Kidney (tissue), 14 donors: ENCODE measurements around the gene ZNF423. TPM values are rescaled to one million over a fixed set of nuclear protein-coding genes. Genes with fewer than 3 reads are reported as not detected.

ENCODE experiments used
- DNase-seq, 5 donors: peaks; one replicate each; pipeline ENCODE4 v3.0.0-alpha.2; 2013 to 2020
- FAIRE-seq: peaks from 2 replicates; lab custom pipeline; 2012; peaks lifted over from hg19 to GRCh38; lab: Jason Lieb, UNC
- H3K27ac ChIP-seq, 2 donors: one replicate each; pipeline ENCODE4 v1.7.0; 2013; ENCODE audit warnings: low read depth in 2 of 2, low read length in 2 of 2, inconsistent platforms in 1 of 2
- H3K27me3 ChIP-seq: one replicate; pipeline ENCODE4 v1.7.1; 2013; ENCODE audit warnings: low read length, inconsistent platforms; ENCODE audit not compliant: control insufficient read depth, insufficient read depth
- H3K36me3 ChIP-seq, 3 donors: one replicate each; pipeline versions ENCODE4 v1.7.0 to v1.7.1; 2013; ENCODE audit warnings: low read length in 3 of 3, control low read depth in 1 of 3, inconsistent platforms in 1 of 3; ENCODE audit not compliant: insufficient read depth in 3 of 3, control insufficient read depth in 2 of 3
- H3K4me1 ChIP-seq, 3 donors: one replicate each; pipeline versions ENCODE4 v1.7.0 to v1.7.1; 2013; ENCODE audit warnings: low read length in 3 of 3, inconsistent platforms in 1 of 3, low read depth in 1 of 3; ENCODE audit not compliant: control insufficient read depth in 2 of 3, insufficient read depth in 2 of 3
- H3K4me3 ChIP-seq, 3 donors: one replicate each; pipeline versions ENCODE4 v1.7.0 to v1.8.1; 2013; ENCODE audit warnings: low read length in 3 of 3, control low read depth in 1 of 3, inconsistent platforms in 1 of 3
- H3K9ac ChIP-seq, 3 donors: one replicate each; pipeline versions ENCODE4 v1.7.0 to v1.7.1; 2013; ENCODE audit warnings: low read length in 3 of 3, control low read depth in 1 of 3, inconsistent platforms in 1 of 3
- H3K9me3 ChIP-seq, 3 donors: one replicate each; pipeline versions ENCODE4 v1.7.0 to v1.7.1; 2013; ENCODE audit warnings: low read length in 3 of 3, control low read depth in 1 of 3, inconsistent platforms in 1 of 3; ENCODE audit not compliant: control insufficient read depth in 2 of 3, insufficient read depth in 1 of 3
- intact Hi-C: fragments of 100-400 bp; cut with DNase I; formaldehyde crosslinking; loops from one replicate; pipeline ENCODE4 v1.11.1; 2022
- polyA plus RNA-seq: library from polyadenylated mRNA; stranded (reverse); fragments of 350-450 nt; fragmentation: Illumina TruSeq; extraction: RNeasy Lipid Tissue Mini Kit (QIAGEN cat#74804); gene quantifications from one replicate; pipeline ENCODE4 v1.2.3, GENCODE V29; 2014; ENCODE audit warnings: low read depth, low replicate concordance; ENCODE audit not compliant: insufficient read depth
- total RNA-seq: library from RNA; stranded (reverse); fragmentation: NEBNext Ultra II Directional; extraction: Animal tissue kit (Norgen Biotek cat#: 25700); gene quantifications from one replicate; pipeline ENCODE4 v1.2.1, GENCODE V29; 2021
- TF ChIP-seq, protein P1 (sequence below): IDR thresholded peaks from 3 replicates; pipeline ENCODE4 v1.5.1; 2012; ENCODE audit warnings: mild to moderate bottlenecking, moderate library complexity, borderline replicate concordance; ENCODE audit not compliant: insufficient read depth; ENCODE audit errors: extremely low read depth
- donor health status: control.
- donor health status: control.
- donor health status: control.
- donor health status: control.
- donor health status: control.
- donor health status: DM: yes; HTN: yes; CAD: no.
- donor health status: Normal renal cell carcinoma (clear cell type).

ZNF423 gene
- total and polyA plus RNA-seq, 2 donors from 2014 or later, result 2.0 to 8.4 TPM

DNA sequence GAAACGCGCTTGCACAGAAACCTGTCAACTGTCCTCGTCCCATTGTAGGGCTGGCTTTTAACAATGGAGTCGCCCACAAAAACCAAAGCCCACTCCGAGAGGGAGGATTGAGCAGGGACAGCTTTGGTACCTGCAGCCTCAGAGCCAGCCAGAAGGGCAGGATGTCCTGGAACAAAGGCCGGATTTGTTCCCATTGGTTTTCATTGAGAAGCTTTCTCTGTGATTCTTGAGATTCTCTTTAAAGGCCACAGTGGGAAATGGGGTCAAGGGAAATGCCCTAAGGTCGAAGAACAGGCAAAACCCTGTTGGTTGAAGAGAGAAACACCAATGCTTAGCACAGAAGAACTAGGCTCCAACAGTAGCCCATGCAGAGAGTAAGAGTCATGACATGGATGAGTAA, 416.9 kb downstream of the ZNF423 start:
- no peaks in the 10 kb centered on the region for H3K27me3 ChIP-seq
- no peaks in the 10 kb centered on the region for H3K9me3 ChIP-seq
- H3K36me3 ChIP-seq, result no peaks in the 10 kb centered on the region
- TF ChIP-seq, protein P1, sequence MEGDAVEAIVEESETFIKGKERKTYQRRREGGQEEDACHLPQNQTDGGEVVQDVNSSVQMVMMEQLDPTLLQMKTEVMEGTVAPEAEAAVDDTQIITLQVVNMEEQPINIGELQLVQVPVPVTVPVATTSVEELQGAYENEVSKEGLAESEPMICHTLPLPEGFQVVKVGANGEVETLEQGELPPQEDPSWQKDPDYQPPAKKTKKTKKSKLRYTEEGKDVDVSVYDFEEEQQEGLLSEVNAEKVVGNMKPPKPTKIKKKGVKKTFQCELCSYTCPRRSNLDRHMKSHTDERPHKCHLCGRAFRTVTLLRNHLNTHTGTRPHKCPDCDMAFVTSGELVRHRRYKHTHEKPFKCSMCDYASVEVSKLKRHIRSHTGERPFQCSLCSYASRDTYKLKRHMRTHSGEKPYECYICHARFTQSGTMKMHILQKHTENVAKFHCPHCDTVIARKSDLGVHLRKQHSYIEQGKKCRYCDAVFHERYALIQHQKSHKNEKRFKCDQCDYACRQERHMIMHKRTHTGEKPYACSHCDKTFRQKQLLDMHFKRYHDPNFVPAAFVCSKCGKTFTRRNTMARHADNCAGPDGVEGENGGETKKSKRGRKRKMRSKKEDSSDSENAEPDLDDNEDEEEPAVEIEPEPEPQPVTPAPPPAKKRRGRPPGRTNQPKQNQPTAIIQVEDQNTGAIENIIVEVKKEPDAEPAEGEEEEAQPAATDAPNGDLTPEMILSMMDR, result no peak
- intact Hi-C loops, result no loop called here
- no peak overlapping the region for H3K4me3 ChIP-seq
- H3K27ac ChIP-seq, result no peak overlapping the region
- no peak overlapping the region for H3K9ac ChIP-seq
- H3K4me1 ChIP-seq, result peaks cover 0 to 2% (median 0%) of the 10 kb centered on the region in 3 donors
- DNase-seq (no peak), FAIRE-seq (no peak)

Other genes starting within 250 kb of the ZNF423 start
- gene CNEP1R1, start 169.1 kb upstream of the ZNF423 start, total RNA-seq, result 19.4 TPM
- gene CNEP1R1, start 169.1 kb upstream of the ZNF423 start, polyA plus RNA-seq, result 9.4 TPM
- 19.5 TPM for gene HEATR3, start 209.9 kb upstream of the ZNF423 start, total RNA-seq
- 8.9 TPM for gene HEATR3, start 209.9 kb upstream of the ZNF423 start, polyA plus RNA-seq